Activated T-cell treated with anti-CD3 and anti-CD28 coated beads, Interleukin-2, amount 50 U/mL, for 4 hours (primary cell): ENCODE data around the gene CALY. TPM values are rescaled to one million over a fixed set of nuclear protein-coding genes. Genes with fewer than 3 reads are reported as not detected.

Source experiments
- ATAC-seq, 2 donors: fragments of 200-7000 bp; cut with Tn5 transposase; one replicate each; pipeline ENCODE4 v1.10.0; 2021
- DNase-seq: peaks from one replicate; pipeline ENCODE4 v3.0.0-alpha.2; 2020
- H3K27me3 Mint-ChIP-seq: one replicate; pipeline ENCODE4 v1.8.0; 2021; ENCODE audit warnings: low read depth, mixed read lengths
- H3K36me3 Mint-ChIP-seq: one replicate; pipeline ENCODE4 v1.8.0; 2022; ENCODE audit warnings: mixed read lengths; ENCODE audit not compliant: insufficient read depth
- H3K4me1 Mint-ChIP-seq: one replicate; pipeline ENCODE4 v1.8.0; 2021; ENCODE audit warnings: low read depth, mixed read lengths
- H3K4me3 Mint-ChIP-seq: one replicate; pipeline ENCODE4 v1.8.0; 2021; ENCODE audit warnings: mild to moderate bottlenecking, moderate library complexity, mixed read lengths
- H3K9me3 Mint-ChIP-seq: one replicate; pipeline ENCODE4 v1.8.0; 2021; ENCODE audit warnings: mixed read lengths
- total RNA-seq, 3 donors: library from RNA; stranded (reverse); gene quantifications; one replicate each; pipeline ENCODE4 v1.2.1, GENCODE V29; 2021

The CALY gene
- total RNA-seq, 3 donors from 2014 or later, result not detected

DNA sequence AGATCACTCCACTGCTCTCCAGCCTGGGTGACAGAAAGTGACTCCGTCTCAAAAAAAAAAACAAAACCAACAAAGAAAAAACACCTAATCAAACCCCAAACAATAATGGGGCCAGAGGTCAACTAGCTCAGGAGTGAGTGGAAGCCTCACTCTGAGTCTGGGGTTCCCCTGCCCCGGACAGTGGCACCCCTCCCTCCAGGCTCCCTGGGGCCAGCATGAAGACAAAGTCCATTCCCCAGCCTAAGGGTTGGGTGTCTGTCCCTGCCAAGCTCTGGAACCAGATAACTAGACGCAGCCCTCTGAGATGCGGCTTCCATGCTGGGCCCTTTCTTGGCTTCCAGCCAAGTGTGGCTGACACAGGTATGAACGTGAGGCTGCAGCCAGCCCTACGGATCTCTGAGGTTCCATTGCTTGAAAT is 22.9 kb upstream of the CALY start:
- ATAC-seq (no peak), DNase-seq (peak; percentile 28)
- H3K27me3 Mint-ChIP-seq, result no peaks in the 10 kb centered on the region
- peaks cover 10% of the 10 kb centered on the region for H3K4me1 Mint-ChIP-seq
- H3K9me3 Mint-ChIP-seq, result no peaks in the 10 kb centered on the region
- no peak overlapping the region for H3K4me3 Mint-ChIP-seq
- H3K36me3 Mint-ChIP-seq, result peaks cover 10% of the 10 kb centered on the region

GRCh38 chr10:133358925-133359310 is 22.2 kb upstream of the CALY start:
- peaks cover 10% of the 10 kb centered on the region for H3K36me3 Mint-ChIP-seq
- ATAC-seq, result no peak
- H3K4me1 Mint-ChIP-seq, result peaks cover 10% of the 10 kb centered on the region
- no peak for DNase-seq
- no peaks in the 10 kb centered on the region for H3K27me3 Mint-ChIP-seq
- no peaks in the 10 kb centered on the region for H3K9me3 Mint-ChIP-seq
- no peak overlapping the region for H3K4me3 Mint-ChIP-seq

DNA sequence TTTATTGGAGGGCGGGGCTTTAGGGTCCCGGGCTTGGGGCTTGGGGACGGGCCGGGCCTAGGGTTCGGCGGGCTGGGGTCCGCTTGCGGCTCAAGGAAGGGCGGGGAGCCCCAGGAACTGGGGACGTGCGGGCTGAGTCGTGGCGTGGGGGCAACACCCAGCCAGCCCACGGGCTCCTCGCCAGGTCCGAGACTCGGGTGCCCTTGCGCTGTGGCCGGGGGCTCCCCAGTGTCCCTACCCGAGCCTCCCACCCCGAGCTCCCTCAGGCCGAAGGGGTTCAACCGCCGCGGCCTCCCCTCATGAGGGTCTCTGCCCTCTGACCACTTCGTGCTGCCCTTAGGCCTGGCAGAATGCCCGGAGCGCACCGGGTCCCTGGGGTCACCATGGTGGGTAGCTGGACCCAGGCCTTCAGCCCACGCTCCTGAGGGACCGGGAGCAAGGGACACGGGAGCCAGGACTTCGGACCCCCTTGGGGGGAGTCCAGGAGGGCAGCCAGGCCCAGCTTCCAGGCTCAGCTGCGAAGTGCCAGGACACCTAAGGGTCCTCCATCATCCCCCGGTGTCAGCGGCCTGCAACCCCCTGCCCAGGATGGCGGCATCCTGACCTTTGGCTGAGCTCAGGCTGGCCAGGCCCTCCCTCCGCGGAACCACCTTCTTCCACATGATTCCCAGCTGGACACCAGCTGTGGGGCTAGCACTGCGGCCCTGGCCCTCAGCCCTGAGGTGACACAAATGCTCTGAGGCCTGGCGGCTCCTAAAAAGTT is 21.6 kb upstream of the CALY start:
- Mint-ChIP-seq H3K9me3 (no peaks in the 10 kb centered on the region), H3K4me3 (no peak overlapping the region), H3K27me3 (no peaks in the 10 kb centered on the region), H3K36me3 (peaks cover 10% of the 10 kb centered on the region), H3K4me1 (peaks cover 10% of the 10 kb centered on the region)
- ATAC-seq (peak in 1 of 2 donors; percentile 7), DNase-seq (no peak)

DNA sequence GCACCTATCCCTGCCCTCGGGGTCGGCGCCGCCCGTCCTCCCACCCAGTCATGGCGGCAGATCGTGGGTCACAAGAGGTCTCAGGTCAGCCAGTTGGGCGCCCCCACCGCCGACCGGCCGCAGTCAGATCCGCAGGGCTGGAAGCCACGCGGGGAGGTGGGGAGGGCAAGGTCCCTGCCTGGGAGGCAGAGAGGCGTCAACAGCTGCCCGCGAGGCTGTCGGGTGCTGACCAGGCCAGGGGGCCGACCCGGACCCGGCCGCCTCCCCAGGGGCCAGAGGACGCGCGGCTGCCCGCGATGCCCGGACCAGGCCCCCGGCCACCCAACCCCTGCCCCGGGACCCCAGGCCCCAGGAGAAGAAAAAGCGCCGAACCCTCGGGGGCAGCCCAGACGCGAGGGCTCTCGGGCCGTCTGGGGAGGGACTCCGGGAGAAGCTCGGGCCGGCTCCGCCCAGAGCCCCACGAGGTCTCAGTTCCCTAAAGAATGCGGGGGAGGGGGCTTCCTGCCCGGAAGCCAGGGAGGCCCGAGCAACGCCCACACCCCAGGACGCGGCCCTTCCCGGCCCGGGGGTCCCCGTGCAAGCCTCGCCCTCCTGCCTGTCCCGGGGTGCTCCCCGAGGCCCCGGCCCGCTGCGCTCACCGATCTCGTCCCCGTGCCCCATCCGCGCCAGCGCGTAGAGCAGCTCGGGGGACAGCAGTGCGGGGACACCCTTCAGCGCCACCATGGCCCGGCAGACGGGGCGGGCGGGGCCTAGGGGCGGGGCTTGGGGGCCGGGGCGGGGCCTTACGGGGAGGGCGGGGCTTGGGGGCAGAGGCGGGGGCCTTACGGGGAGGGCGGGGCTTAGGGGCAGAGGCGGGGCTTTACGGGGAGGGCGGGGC is 20.8 kb upstream of the CALY start, which contains the start of gene FUOM:
TSS of gene FUOM (minus strand) at position 735 of the 877 bp plus-strand sequence. CDS start at position 723, 12 bp downstream.
- H3K27me3 Mint-ChIP-seq, result no peaks in the 10 kb centered on the region
- peak within 1 kb of the TSS; percentile 81 for H3K4me3 Mint-ChIP-seq
- H3K9me3 Mint-ChIP-seq, result no peaks in the 10 kb centered on the region
- peaks cover 10% of the 10 kb centered on the region for H3K4me1 Mint-ChIP-seq
- DNase-seq (peak; percentile 60), ATAC-seq (peak; percentile 85 to 87)
- H3K36me3 Mint-ChIP-seq, result peaks cover 10% of the 10 kb centered on the region

DNA sequence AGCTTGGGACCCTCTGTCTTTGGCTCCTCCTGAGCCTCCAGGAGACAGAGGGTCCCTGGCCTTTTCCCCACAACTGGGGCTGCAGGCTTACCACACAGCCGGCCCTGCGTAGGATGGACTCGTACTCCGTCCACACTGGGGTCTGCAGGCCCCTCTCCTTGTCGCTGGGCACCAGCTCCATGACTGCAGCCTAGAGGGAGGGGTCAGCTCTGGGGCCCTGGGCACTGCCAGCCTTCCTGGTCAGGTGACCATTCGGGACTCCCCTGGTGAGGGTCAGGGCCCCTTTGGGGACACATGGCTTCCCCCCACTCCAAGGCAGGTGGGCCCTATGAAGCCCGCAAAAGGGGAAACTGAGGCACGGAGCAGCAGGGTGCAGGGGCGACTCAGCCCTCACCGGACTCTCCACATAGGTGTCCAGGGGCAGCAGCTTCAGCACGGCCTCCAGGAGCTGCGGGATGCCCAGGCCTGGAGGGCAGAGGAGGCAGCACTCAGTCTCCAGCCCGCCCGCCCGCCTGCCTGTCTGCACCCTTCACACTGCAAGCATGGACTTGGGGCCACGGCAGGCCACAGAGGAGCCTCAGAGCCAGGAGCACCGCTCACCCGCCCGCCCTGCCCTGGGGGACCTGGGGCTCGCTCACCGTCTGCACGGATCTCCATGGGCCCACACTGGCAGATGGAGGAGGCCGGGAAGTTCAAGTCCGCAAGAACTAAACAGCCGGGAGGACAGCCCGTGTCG is 20.0 kb upstream of the CALY start:
- ATAC-seq, result no peak
- DNase-seq, result no peak

GRCh38 chr10:133355991-133356390 is 19.3 kb upstream of the CALY start:
- Mint-ChIP-seq H3K36me3 (peaks cover 3% of the 10 kb centered on the region), H3K4me1 (peaks cover 3% of the 10 kb centered on the region), H3K27me3 (no peaks in the 10 kb centered on the region), H3K4me3 (peak overlapping the region; percentile 67), H3K9me3 (no peaks in the 10 kb centered on the region)
- ATAC-seq, result no peak
- DNase-seq, result no peak

More for the DNA sequence above, 20.0 kb upstream of the CALY start:
- Mint-ChIP-seq H3K4me3 (peak overlapping the region; percentile 81), H3K9me3 (no peaks in the 10 kb centered on the region), H3K4me1 (peaks cover 7% of the 10 kb centered on the region), H3K27me3 (no peaks in the 10 kb centered on the region), H3K36me3 (peaks cover 3% of the 10 kb centered on the region)

DNA sequence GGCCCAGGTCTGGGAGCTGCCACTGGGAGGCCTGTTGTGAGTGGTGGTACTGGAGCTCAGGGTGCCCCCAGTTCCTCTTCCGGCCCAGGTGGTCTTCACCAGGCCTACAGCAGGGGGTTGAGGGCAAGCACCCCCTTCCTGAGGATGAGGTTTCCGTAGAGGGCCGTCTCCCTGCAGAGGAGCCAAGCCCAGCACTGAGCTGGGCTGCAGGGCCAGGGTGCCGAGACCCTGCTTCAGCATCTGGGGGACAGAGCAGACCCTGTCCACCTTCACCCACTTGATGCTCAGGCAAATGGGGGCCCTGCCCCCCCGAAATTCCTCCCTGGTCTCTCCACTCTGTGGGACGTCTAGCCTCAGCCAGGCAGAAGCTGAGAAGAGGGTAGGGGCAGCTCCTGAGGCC is 18.6 kb upstream of the CALY start:
- Mint-ChIP-seq H3K27me3 (no peaks in the 10 kb centered on the region), H3K9me3 (no peaks in the 10 kb centered on the region), H3K36me3 (peaks cover 3% of the 10 kb centered on the region), H3K4me3 (no peak overlapping the region), H3K4me1 (peaks cover 3% of the 10 kb centered on the region)
- no peak for DNase-seq
- no peak for ATAC-seq

- Mint-ChIP-seq H3K4me1 (peaks cover 3% of the 10 kb centered on the region), H3K4me3 (no peak overlapping the region), H3K36me3 (peaks cover 3% of the 10 kb centered on the region), H3K9me3 (no peaks in the 10 kb centered on the region), H3K27me3 (no peaks in the 10 kb centered on the region)
- DNase-seq, result no peak
- ATAC-seq, result no peak
Measured at GRCh38 chr10:133354672-133355240, 18.1 kb upstream of the CALY start.

GRCh38 chr10:133353988-133354605 is 17.4 kb upstream of the CALY start:
- H3K27me3 Mint-ChIP-seq, result peaks cover 2% of the 10 kb centered on the region
- DNase-seq (no peak), ATAC-seq (no peak)
- no peaks in the 10 kb centered on the region for H3K9me3 Mint-ChIP-seq
- peaks cover 3% of the 10 kb centered on the region for H3K36me3 Mint-ChIP-seq
- peaks cover 5% of the 10 kb centered on the region for H3K4me1 Mint-ChIP-seq
- H3K4me3 Mint-ChIP-seq, result no peak overlapping the region

- ATAC-seq, result no peak
- no peak overlapping the region for H3K4me3 Mint-ChIP-seq
- H3K36me3 Mint-ChIP-seq, result peaks cover 3% of the 10 kb centered on the region
Measured at GRCh38 chr10:133353202-133353959, 16.7 kb upstream of the CALY start.

DNA sequence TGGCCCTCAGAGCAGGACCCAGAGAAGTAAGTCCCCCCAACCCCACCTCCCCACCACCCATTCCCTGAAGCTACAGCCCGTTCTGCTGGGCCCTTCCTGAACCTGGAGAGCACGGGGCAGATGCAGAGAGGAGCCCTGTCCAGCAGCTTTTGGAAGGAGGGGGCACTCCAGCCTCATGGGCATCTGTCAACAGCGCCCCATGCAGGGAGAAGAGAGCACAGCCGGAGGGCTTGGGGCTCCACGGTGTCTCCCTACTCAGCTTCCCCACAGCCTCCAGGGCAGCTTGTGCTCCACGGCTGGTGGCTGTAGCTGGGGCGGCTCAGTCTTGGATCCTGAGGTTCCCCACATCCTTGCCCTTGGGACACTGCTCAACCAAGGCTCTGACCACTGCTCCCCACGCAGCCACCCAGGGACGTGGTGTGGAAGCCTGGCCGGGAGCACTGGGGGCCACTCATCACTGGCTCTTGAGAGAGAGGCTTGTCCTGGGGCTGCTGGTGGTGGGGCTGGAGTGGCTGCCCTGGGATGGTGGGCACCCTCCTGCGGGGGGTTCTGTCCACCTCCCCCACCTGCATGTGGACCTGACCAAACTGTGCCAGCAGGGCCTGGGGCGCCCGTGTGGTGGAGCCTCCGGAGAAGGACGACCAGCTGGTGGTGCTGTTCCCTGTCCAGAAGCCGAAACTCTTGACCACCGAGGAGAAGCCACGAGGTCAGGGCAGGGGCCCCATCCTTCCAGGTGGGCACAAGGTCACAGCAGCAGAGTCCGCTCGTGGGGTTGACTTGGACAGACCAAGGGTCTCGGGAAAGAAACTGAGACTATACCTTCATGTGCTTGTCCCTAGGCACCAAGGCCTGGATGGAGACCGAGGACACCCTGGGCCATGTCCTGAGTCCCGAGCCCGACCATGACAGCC is 15.0 kb upstream of the CALY start:
- H3K36me3 Mint-ChIP-seq, result peaks cover 3% of the 10 kb centered on the region
- no peaks in the 10 kb centered on the region for H3K9me3 Mint-ChIP-seq
- no peak overlapping the region for H3K4me3 Mint-ChIP-seq
- H3K27me3 Mint-ChIP-seq, result peaks cover 10% of the 10 kb centered on the region
- ATAC-seq, result no peak
- H3K4me1 Mint-ChIP-seq, result peaks cover 6% of the 10 kb centered on the region
- DNase-seq, result no peak

More at GRCh38 chr10:133353202-133353959, 16.7 kb upstream of the CALY start:
- Mint-ChIP-seq H3K27me3 (peaks cover 6% of the 10 kb centered on the region), H3K4me1 (peaks cover 6% of the 10 kb centered on the region), H3K9me3 (no peaks in the 10 kb centered on the region)
- DNase-seq, result no peak

DNA sequence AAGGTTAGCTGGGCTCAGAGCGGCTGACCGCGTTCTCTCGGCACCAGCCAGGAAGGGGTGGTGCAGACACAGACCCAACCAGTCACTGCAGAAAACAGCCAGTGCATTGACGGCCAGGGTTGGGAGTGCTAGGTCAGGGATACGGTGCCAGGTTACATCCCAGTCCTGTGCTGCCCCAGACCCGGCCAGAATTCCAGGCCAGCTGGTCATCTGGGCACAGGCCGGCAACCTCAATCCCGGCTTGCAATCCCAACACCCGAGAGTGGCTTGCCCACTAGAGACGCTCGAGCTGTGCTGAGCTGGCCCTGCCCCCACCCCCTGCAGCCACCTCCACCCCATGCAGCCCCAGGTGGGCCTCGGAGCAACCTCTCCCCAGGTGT is 14.2 kb upstream of the CALY start:
- H3K27me3 Mint-ChIP-seq, result peaks cover 14% of the 10 kb centered on the region
- DNase-seq (no peak), ATAC-seq (no peak)
- H3K9me3 Mint-ChIP-seq, result no peaks in the 10 kb centered on the region
- peaks cover 3% of the 10 kb centered on the region for H3K36me3 Mint-ChIP-seq
- peaks cover 3% of the 10 kb centered on the region for H3K4me1 Mint-ChIP-seq
- no peak overlapping the region for H3K4me3 Mint-ChIP-seq
